GM21515 (cell line): ENCODE results near the gene IQGAP3.
"Not testable (repeated sequence)": the region's sequence is repeated elsewhere in the genome, so short reads cannot be mapped to it uniquely, and the experiment has no call there.

ENCODE experiments used
- ATAC-seq: cut with Tn5 transposase; IDR thresholded peaks from one replicate; pipeline ENCODE4 v1.9.1; 2021; ENCODE audit not compliant: unreplicated experiment

IQGAP3 gene, protein sequence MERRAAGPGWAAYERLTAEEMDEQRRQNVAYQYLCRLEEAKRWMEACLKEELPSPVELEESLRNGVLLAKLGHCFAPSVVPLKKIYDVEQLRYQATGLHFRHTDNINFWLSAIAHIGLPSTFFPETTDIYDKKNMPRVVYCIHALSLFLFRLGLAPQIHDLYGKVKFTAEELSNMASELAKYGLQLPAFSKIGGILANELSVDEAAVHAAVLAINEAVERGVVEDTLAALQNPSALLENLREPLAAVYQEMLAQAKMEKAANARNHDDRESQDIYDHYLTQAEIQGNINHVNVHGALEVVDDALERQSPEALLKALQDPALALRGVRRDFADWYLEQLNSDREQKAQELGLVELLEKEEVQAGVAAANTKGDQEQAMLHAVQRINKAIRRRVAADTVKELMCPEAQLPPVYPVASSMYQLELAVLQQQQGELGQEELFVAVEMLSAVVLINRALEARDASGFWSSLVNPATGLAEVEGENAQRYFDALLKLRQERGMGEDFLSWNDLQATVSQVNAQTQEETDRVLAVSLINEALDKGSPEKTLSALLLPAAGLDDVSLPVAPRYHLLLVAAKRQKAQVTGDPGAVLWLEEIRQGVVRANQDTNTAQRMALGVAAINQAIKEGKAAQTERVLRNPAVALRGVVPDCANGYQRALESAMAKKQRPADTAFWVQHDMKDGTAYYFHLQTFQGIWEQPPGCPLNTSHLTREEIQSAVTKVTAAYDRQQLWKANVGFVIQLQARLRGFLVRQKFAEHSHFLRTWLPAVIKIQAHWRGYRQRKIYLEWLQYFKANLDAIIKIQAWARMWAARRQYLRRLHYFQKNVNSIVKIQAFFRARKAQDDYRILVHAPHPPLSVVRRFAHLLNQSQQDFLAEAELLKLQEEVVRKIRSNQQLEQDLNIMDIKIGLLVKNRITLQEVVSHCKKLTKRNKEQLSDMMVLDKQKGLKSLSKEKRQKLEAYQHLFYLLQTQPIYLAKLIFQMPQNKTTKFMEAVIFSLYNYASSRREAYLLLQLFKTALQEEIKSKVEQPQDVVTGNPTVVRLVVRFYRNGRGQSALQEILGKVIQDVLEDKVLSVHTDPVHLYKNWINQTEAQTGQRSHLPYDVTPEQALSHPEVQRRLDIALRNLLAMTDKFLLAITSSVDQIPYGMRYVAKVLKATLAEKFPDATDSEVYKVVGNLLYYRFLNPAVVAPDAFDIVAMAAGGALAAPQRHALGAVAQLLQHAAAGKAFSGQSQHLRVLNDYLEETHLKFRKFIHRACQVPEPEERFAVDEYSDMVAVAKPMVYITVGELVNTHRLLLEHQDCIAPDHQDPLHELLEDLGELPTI (N-terminal part only)

DNA sequence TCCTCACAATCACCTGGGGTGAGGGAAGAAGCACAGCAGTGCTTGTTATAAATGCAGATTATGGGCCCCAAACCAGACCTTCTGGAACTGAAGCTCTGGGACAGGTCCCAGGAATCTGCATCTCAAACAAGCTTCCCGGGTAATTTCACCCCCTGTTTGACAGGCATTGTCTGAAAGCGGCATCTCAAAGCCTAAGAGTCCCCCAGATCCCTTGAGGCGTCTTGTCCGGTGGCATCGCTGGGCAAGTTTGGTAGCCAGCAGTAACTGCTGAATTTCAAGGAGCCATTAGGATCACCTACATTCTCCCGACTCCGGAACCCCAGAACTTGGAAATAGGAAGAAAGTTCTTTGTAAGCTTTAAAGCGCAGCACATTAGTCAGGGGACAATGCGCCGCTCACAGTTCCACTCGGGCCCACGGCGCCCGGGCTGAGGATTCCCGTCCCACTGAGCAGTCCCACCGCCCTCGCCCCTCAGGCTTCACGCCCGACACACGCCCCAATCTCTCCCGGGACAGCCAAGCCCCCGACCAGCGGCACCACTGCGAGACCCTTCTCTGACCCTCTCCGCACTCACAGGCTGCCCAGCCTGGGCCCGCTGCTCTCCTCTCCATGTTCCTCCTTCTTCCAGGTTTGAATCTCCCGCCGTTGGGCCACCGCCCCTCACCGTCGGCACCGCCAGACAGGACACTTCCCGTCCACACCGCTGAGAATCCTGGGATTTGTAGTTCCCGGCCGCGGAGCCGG, at the start of gene IQGAP3:
Gene IQGAP3, minus strand, starts transcription at position 647 of the 744 bp plus-strand sequence. Its CDS starts 36 bp downstream, at position 611.
- peak; percentile 84 for ATAC-seq

DNA sequence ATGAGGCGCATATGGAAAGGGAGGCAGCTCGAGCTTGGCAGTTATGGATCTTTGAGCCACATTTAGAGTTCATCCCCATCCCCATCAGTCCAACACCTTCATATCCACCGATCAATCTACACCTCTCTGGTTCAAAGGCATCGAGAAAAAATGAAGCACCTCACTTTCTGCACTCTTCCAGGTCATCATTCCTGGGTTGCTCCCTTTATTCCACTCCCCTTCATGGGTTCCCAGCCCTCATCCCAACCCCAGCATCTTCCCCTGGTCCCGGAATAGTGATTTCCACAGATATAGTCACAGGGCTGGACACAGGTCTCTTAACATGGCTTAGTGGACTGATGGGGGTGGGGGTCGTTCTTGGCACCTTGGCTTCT, 47.2 kb upstream of the IQGAP3 start:
- no peak for ATAC-seq

DNA sequence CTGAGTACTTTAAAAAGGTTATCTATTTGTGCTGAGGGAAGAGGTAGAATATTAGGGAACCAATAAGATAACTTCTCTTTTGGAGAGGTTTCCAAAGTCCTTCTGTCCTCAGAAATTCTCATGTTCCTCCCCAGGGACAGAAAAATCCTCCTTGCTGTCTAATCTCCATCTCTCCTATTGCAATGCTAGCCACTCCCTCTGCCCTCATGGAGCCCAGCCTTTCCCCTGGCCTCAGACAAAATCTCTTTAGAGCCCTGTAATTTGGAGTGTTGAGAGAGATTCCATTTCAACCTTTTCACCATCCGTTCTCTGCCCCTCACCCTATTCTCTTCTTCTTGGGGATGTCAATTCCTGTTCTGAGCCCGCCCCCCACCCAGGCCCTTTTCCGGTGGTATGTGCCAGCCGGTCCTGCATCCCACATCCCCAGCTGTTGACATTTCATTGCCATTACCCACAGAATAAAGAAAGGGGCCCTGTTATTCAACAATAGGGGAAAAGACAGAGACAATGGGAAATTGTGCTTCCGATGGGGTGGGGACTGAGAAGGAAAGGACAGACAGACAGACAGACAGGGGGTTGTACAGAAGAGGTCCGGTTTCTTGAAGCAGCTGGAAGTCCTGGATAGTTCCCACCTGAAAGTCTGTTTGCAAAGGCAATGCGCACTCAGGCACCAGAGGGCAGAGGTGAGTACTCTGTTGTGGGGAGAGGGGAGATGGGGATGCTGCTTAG, 46.7 kb upstream of the IQGAP3 start, which contains the start of gene HAPLN2:
Gene HAPLN2, plus strand, starts transcription at position 563 of the 729 bp plus-strand sequence. CDS start 4,076 bp downstream, outside the sequence.
- ATAC-seq, result no peak

DNA sequence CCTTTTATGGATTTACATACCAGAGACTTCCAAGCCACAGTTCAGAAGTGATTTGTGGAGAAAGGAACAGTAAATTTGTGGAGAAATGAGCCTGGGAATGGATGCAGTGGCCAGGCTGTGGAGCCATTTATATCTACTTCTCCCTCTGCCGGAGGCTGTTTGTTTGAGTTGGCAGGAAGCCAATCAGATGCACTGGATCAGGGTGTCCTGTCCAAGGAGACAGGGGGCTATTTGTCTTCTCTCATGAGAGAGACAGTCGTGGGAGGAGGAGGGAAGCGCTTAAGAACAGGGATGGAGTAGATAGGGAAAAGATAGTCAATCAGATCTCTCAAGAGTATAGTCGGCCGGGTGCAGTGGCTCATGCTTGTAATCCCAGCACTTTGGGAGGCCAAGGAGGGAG, 44.1 kb upstream of the IQGAP3 start:
- ATAC-seq, result no peak

DNA sequence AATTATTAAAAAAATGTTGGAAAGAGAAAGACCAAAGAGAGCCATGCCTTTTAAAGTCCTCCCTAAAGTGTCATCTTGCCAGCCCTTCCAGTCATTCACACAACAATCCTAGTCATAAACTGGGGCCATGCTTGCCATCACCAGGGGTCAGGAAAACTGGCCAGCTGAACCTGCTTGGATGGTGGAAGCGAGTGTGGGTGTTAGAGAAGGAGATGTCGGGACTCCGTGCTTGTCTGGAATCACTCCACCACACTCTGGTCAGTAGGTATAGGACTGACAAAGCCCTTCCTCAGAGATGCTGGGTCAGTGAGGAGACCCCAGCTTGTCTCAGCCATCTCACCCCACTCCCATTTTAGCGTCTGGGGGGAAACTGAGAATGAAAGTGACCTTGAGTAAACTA, 43.6 kb upstream of the IQGAP3 start:
- no peak for ATAC-seq

DNA sequence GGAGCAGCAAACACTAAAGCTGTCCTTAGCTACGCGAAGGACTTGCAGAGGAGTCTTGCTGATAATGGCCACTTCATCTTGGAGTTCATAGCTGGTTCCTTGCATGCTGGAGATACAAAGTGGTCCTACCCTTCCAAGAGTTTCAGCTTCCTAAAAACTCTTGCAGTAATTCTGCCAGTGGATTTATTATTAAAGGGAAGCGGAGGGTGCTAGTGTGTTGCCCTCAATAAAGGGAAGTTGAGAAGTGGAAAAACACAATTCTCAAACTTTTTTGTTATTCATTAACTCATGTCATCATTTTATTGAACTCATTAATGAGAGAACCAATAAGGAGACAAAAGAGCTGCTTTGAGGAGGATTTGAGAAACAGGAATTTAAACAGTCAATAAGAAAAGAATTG, 40.3 kb upstream of the IQGAP3 start:
- no peak for ATAC-seq

DNA sequence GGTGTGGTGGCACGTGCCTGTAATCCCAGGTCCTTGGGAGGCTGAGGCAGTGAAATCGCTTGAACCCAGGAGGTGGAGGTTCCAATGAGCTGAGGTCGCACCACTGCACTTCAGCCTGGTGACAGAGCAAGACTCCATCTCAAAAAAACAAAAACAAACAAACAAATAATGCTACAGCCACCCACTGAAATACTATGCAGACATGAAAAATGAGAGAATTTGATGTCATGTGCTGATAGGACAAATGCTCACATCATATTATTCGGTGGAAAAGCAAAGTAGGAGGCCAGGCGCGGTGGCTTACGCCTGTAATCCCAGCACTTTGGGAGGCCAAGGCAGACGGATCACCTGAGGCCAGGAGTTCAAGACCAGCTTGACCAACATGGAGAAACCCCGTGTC, 37.7 kb upstream of the IQGAP3 start:
- not testable (repeated sequence) for ATAC-seq

DNA sequence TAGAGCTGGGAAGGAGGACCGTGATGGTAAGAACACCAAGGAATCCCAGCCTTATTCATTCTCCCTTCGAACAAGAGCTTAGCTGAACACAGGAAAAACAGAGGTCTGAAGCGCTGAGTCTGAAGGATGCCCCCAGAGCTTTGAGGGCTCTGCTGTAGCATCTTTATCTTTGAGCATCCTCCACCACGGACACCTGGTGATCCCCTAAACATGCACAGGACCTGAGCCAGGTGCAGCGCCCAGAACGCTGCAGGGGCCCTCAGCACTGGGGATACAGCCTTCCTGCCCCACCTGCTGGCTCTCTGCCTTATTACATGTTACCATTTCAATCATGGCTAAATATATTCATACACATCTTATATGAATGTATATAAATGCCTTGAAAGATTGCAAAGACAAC, 36.6 kb upstream of the IQGAP3 start:
- no peak for ATAC-seq

DNA sequence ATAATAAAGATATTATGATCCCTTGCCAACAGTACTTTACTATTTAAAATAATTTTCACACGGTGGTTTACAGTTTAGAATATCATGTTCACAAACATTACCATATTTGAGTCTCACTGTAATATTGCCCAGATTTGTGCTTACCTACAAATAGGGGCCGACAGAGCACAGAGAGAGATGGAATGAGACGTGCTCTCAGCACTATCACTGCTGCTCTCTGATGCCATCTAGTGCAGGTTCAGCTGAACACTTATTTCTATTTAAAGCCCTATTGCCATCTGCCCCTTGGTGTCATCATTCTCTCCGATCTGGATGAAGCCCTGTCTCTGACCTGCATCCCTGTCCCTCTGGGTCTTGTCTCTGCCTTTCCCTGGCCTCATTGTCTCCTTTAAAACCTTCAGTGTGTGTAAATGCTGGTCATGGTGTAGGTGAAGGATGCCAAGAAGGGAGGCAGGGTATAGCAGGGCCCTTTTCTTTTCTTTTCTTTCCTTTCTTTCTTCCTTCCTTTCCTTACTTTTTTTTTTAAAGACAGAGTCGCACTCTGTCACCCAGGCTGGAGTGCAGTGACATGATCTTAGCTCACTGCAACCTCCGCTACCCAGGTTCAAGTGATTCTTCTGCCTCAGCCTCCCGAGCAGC, 35.8 kb upstream of the IQGAP3 start:
- peak; percentile 81 for ATAC-seq

DNA sequence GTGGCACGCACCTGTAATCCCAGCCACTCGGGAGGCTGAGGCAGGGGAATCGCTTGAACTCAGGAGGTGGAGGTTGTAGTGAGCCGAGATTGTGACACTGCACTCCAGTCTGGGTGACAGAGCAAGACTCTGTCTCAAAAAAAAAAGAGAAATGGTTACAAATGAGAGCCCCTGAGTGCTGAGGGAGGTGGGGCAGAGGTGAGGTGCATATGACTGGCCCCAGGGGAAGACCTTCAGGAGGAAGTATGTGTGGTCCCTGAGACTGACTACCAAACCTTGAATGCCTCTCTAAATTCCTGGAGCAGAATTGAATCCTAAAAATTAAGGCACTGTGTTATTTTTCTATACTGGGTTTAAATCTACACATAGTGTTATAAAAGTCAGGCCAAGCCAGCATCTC, 35.0 kb upstream of the IQGAP3 start:
- ATAC-seq, result not testable (repeated sequence)

DNA sequence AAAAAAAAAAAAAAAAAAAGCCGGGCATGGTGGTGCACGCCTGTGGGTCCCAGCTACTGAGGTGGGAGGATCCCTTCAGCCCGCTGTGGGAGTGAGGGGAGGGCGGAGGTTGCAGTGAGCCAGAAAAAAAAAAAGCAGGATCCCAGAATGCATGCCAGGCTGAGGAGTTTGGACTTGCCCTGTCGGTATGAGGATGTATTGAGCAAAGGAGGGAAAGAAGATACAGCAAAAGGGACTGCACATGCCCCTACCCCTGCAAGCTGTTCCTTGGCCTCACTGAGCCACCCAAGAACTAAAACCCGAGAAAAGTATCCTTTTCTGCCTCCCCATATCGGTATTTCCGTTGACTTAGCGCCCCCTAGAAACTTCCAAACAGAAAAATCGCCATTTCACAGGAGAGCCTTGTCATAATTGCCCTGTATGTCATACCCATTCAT, 30.2 kb upstream of the IQGAP3 start:
- ATAC-seq, result no peak

DNA sequence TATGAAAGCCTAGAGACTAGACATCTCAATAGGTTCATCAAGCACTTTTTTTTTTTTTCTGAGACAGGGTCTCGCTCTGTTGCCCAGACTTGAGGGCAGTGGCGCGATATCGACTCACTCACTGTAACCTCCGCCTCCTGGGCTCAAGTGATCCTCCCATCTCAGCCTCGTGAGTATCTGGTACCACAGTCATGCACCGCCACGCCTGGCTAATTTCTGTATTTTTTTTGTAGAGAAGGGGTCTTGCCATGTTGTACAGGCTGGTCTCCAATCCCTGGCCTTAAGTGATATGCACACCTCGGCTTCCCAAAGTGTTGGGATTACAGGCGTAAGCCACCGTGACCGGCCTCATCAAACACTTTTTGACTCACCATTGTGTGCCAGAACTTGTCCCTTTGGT, 29.5 kb upstream of the IQGAP3 start:
- ATAC-seq, result no peak

DNA sequence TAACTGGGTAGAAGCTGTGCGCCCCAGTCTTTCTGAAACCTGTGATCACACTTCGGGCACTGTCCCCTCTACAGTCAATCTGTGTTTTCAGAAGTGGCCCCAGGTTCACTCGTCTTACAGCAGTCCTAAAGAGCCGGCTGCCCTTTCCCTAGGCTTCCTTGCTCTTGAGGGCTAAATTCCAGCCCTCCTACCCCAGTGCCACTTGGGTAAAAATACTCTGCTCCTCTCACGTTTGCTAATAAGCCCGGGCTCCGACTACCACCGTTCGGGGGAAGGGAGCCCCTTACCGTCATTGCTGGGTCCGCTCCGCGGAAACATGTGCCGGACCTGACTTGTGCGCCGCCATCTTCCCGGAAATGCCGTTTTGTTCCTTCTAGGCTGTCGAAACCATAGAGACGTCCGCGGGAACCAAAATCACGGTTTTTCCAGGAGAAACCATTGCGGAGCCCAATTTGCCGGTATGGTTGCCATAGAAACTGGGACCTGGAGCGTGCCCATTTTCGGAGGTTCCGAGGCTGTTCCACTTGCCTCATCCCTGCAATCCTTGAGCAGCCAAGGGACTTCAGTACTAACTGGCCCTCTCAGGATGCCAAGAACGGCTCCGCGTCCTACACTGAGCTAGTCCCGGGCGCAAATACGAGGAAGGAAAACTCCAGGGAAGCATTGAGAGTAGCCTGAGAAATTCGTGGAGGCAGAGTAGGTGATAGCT, 28.9 kb upstream of the IQGAP3 start, which contains the start of gene GPATCH4:
Gene GPATCH4, minus strand, starts transcription at position 358 of the 709 bp plus-strand sequence.
- ATAC-seq, result peak; percentile 63

DNA sequence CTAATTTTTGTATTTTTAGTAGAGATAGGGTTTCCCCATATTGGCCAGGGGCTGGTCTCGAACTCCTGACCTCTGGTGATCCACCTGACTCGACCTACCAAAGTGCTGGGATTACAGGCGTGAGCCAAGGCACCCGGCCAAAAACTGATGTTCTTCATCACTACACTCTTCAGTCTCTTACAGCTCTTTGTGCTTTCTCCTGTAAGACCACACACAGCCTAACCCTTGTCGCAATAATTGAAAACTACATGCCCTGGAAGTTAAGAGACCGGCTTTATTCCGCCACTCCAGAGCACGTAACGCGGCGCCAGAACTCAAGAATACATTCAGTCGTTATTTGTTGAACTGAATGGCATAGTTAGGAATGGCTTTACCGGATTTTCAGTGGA, 28.4 kb upstream of the IQGAP3 start:
- ATAC-seq, result no peak

DNA sequence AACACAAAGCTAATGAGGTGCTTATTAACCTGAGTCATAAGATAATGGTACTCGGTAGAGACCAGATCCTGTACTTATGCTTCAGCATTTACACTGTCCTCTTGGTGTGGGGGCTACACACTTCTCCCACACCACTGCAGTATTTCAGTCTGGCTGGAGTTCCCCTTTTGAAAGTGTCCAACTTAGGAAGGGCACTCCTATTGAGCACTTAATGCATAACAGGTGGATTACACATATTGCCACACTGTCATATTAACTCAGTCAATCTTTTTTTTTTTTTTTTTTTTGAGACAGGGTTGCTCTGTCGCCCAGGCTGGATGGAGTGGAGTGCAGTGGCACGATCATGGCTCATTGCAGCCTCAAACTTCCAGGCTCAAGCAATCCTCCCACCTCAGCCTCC, 27.4 kb upstream of the IQGAP3 start:
- no peak for ATAC-seq

DNA sequence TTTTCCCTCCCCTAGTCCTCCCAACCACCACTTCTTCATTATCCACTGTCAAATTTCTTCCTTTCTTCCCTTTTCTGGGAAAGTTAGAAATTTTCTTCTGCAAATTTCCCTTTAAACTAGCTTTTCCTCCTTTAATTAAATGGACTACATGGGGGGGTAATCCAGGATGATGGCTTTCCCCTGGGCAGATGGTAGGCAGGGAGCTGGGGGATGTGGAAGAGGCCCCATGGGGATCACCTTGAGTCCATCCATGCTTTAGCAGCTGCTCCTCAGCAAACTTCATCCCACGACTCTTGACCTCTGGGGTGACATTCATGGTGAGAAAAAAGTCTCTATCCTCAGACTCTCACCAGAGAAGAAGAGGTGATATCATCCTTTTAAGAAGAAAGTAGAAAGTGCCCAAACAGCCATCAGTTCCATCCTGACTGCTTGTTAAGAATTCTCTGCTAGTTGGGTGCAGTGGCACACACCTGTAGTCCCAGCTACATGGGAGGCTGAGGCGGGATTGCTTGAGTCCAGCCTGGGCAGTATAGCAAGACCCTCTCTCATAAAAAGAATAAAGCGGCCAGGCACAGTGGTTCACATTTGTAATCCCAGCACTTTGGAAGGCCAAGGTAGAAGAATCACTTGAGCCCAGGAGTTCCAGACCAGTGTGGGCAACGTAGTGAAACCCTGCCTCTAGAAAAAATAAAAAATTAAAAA, 26.5 kb upstream of the IQGAP3 start:
- no peak for ATAC-seq

DNA sequence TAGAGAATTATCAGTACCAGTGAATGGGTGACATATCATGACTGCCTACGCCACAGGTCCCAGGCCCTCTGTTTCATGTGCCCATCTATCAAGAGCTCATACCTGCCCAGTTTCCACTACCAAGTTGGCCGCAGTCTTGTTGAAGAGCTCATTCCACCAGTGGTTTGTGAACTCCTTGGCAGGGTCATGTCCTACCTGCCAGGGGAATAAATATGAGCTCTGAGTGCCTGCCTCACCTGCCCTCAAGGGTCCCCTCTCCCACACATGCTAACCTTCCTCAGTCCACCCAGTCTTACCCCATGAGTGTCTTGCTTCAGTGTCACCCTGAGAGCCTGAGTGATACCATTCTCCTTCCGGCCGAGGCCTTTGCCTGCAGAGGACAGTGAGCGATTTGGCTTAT, 25.8 kb upstream of the IQGAP3 start:
- no peak for ATAC-seq

DNA sequence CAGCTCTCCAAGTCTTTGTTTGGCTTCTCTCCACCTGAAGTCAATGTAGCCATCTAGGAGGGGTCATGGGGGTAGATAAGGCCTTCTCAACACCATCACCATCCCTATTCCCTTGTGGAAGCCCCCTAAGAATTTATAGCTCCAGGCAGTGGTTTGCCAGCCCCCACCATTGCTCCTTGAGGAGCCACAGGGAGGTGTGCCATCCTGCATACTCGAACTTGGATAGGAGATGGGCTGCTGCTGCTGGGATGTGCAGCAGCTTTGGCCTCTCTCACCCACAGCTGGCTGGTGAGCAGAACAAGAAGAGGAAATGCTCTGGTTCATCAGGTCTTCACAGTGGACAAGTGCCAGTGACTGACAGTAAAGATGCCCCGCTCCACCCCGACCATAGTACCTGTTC, 24.1 kb upstream of the IQGAP3 start:
- no peak for ATAC-seq
